ENCODE results near the gene SRRM2. TPM values are rescaled to one million over a fixed set of nuclear protein-coding genes. Genes with fewer than 3 reads are reported as not detected.

Gene SRRM2
- total RNA-seq, 1 donor = 96.3 TPM

DNA sequence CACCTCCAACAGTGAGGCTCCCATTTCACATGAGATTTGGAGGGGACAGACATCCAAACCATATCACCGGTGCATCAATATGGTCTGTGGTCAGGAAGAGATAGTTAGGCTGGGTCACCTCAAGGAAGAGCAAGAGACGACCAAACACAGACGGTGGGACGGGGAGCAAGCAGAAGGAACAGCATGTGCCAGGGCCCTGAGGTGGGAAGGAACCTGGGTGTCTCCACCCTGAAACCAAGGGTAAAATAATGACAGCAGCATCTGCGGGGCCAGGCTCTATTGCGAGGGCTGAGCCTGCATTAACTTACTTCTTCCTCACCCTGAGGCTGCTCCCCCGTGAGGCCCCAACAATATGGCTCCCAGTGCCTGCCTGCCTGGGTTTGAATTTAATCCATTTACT lies 55.7 kb downstream of the SRRM2 start:
- no peak for TF ChIP-seq CTCF (IDR thresholded peaks at IDR 0.05; ENCODE audit: insufficient read depth, low read length)
- no peak overlapping the region for H3K4me3 ChIP-seq (ENCODE audit: low read depth, low read length)
- DNase-seq (ENCODE audit: low read depth) = no peak

DNA sequence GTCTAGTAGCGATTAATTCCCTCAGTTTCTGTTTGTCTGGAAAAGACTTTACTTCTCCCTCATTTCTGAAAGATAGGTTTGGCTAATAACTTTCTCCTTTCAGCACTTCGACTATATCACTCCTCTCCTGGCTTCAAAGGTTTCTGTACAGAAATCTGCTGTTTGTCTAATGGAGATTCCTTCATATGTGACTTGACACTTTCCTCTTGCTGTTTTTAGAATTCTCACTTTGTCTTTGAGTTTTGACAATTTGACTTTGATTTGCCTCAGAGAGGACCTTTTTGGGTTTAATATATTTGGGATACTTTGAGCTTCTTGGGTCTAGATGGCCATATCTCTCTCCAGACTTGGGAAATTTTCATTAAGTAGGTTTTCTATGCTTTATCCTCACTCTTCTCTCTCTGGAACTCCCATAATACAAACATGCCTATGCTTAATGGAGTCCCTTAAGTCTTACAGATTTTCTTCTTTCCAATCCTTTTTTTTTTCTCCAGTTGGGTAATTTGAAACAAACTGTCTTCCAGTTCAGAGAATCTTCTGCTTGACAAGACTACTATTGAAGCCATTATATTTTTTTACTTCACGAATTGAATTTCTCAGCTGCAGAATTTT lies 56.8 kb downstream of the SRRM2 start:
- no peak for DNase-seq (ENCODE audit: low read depth)
- no peak for TF ChIP-seq CTCF (IDR thresholded peaks at IDR 0.05; ENCODE audit: insufficient read depth, low read length)

GRCh38 chr16:2810651-2811050 lies 58.2 kb downstream of the SRRM2 start:
- DNase-seq (ENCODE audit: low read depth) = no peak
- TF ChIP-seq CTCF (IDR thresholded peaks at IDR 0.05; ENCODE audit: insufficient read depth, low read length) = no peak

More for the DNA sequence above, 56.8 kb downstream of the SRRM2 start:
- no peak overlapping the region for H3K4me3 ChIP-seq (ENCODE audit: low read depth, low read length)

DNA sequence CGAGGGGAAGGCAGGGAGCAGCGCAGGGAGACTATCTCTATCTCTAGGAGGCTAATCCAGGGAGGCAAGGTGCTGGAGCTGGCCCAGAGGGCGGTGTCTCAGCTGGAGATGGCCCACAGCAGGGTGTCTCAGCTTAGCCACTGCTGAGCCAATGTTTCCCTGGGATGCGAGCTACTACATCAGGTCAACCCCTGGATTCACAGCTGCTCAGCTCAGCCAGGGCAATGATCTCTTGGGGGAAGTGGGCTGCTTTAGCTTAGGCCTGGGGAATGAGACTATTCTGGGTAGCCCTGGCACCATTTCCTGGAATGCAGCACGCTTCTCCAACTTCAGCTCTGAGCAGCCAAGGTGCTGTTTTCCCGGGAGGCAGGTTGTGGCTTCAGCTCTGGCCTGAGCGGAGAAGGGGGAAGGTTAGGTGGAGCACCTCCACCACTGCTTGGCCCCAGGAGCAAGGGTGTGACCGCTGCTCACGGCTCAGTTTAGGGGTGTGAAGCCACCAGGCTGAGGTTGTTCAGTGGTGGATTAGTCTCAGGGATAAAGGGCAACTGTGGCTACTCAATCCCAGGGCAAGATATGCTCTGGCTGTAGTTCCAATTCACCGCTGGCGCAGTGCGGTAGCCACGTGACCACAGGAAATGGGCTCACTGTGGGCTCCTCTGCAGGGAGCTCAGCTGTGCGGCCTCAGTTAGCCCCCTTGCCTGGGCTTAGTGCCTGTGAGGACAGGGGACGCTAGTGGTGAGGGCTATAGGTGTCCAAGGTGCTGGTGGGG lies 59.4 kb downstream of the SRRM2 start:
- TF ChIP-seq CTCF (IDR thresholded peaks at IDR 0.05; ENCODE audit: insufficient read depth, low read length) = no peak
- no peak overlapping the region for H3K4me3 ChIP-seq (ENCODE audit: low read depth, low read length)
- no peak for DNase-seq (ENCODE audit: low read depth)

More at GRCh38 chr16:2810651-2811050, 58.2 kb downstream of the SRRM2 start:
- no peak overlapping the region for H3K4me3 ChIP-seq (ENCODE audit: low read depth, low read length)

DNA sequence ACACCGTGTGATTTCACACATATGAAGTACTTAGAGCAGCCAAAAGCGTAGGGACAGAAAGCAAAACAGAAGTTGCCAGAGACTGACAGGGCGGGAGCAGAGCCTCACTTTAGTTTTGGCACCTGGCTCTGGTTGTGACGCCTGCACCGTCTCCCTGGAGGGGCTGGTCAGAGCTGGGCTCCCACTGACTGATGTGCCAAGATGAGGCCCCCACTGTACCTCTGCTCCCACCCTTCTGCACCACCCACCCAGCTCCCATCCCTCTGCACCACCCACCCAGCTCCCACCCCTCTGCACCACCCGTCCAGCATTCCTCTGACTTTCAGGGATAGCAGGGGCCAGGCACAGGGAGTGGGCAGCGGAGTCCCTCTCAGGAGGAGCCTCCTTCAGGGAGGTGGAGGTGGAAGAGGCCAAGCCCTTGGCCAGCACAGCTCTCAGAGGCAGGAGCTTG lies 61.4 kb downstream of the SRRM2 start:
- no peak for DNase-seq (ENCODE audit: low read depth)
- TF ChIP-seq CTCF (IDR thresholded peaks at IDR 0.05; ENCODE audit: insufficient read depth, low read length) = no peak
- no peak overlapping the region for H3K4me3 ChIP-seq (ENCODE audit: low read depth, low read length)

GRCh38 chr16:2814551-2815298 lies 62.3 kb downstream of the SRRM2 start:
- TF ChIP-seq CTCF (IDR thresholded peaks at IDR 0.05; ENCODE audit: insufficient read depth, low read length) = no peak
- H3K4me3 ChIP-seq (ENCODE audit: low read depth, low read length) = no peak overlapping the region
- no peak for DNase-seq (ENCODE audit: low read depth)
